HG02610 (cell line): ENCODE data around the gene ARVCF.

Experiments used
- ATAC-seq: cut with Tn5 transposase; IDR thresholded peaks from one replicate; pipeline ENCODE4 v1.9.1; 2021; ENCODE audit warnings: mild to moderate bottlenecking, moderate library complexity; ENCODE audit not compliant: unreplicated experiment

Gene ARVCF

DNA sequence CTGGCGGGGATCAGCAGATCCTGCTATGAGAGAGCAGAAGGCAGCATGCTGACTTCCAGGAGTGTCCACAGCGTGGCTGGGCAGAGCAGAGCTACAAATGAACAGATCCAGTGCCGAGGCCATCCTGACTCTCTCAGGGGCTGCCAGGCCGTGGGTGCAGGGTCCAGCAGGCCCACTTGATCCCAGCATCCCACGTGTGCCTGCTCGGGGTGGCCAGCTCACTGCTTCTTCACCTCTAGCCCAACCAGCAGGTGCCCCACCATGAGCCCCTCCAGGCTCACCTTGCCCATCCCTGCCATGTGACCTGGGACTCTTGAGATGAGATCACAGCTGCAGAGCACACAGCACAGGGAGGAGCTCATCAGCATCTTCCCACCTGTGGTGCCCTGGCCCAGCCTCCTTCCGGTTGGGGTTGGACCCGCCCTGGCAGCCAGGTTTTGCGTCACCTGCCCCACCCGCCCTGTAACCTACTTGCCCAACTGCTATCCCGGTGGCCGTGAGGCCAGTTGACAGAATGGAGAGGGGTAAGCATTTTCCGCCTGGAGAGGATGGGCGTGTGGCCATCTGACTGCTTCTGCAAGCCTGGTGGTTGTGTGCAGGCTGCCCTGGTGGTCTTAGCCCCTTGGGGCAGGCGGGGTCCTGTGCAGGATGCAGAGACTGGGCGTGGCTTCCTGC, 15.2 kb upstream of the ARVCF start:
- no peak for ATAC-seq

DNA sequence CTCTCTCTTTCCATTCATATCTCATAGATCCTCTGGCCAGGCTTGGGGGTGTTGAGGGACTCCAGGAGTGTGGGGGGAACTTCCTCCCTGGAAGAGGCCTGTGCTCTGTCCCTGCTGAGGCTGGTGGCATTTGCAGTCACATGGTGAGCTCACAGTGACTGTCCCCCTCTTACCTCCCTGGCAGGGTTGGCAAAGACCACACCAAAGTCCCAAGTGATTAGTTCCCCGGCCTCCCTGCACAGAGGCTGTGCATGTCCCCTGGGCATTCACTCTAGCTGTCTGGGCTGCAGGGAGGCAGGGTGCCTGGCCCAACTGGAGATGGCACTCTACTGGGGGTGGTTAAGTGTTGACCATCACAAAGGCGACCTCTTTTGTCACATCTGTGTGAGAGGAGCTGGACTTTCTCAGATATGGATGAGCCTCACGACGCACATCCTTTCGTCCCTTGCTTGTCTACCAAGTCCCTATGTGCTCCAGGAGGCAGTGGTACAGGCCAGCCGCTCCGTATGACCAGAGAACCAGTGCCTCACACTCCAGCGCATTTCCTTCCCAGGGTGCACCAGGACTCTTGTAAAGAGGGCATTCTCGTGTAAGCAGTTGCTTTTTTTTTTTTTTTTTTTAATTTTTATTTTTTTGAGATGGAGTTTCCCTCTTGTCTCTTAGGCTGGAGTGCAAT, 13.1 kb upstream of the ARVCF start:
- ATAC-seq = no peak

DNA sequence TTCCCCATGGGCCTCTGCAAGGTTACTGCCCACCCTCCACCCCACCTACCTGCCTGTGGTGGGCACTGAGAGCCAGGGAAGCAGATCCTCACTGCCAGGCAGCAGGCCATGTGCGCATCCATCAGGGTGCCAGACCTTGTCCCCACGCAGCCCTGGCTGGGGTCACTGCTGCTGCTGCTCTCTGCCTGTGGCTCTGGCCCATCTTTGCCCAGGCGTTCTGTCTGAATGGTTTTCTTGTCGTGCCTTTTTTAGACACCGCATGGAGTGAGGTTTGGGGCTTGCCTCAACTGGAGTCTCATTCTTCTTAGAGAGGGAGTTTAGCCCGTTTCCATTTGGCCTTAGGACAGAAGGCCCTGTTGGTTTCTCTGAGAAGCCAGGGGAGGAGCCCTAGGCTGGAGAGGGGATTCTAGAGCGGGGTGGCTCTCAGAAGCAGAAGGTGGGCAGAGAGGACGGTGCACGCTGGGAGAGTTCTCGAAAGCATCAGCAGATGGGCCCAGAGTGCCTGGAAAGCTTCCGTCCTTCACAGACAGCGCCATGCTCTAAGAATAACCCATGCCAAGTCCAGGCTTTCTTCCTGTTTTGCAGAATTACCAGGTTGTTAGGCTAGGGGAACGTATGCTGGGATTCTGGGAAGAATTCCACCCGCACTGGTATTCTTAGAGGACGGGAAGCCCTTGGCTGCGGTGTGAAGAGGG, 12.4 kb upstream of the ARVCF start:
- no peak for ATAC-seq

DNA sequence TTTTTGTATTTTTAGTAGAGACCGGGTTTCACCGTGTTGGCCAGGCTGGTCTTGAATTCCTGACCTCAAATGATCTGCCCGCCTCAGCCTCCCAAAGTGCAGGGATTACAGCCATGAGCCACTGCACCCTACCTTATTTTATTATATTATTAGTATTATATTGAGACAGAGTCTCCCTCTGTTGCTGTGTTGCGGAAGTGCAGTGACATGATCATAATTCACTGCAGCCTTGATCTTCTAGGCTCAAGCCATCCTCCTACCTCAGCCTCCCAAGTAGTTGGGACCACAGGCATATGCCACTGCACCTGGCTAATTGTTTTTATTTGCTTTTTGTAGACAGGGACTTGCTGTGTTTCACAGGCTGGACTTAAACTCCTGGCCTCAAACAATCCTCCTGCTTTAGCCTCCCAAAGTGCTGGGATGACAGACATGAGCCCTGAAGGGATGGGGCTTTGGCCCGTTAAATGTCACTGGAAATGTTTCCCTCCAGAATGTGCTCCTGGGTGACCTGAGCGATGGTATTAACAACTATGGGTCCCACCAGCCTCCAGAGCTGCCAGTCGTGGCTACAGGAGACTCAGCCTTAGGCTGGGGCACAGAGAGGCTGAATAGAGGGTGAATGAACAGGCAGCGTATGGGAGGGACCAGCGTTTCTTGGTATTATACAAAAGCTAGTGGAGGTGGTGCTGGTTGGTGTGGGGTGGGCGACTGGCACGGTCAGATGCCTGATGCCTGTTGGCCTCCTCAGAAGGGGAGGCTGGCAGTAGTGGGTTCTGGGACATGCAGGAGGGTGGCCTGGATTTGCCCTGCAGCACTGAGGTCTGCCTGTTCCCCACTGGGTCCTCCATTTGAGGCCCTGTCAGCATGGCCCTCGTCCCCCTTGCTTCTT, 11.6 kb upstream of the ARVCF start:
- no peak for ATAC-seq

DNA sequence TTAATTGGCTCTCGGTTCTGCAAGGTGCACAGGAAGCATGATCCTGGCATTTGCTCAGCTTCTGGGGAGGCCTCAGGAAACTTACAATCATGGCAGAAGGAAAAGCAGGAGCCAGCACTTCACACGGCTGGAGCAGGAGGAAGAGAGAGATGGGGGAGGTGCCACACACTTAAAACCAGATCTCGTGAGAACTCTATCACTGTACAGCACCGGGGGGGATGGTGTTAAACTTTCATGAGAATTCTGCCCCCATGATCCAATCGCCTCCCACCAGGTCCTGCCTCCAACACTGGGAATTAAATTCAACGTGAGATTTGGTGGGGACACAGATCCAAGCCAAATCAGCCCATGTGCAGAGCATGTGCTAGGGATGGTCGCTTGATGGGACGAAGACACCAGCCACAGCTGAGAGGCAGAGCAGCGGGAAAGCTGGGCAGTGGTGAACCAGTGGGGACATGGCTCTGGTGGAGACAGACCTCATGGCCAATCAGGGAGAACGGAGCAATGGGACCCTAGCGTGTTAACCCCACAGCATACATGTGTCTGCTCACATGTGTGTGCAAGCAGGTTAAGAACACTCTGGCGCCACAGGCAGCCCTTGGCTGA, 10.5 kb upstream of the ARVCF start:
- ATAC-seq = no peak

DNA sequence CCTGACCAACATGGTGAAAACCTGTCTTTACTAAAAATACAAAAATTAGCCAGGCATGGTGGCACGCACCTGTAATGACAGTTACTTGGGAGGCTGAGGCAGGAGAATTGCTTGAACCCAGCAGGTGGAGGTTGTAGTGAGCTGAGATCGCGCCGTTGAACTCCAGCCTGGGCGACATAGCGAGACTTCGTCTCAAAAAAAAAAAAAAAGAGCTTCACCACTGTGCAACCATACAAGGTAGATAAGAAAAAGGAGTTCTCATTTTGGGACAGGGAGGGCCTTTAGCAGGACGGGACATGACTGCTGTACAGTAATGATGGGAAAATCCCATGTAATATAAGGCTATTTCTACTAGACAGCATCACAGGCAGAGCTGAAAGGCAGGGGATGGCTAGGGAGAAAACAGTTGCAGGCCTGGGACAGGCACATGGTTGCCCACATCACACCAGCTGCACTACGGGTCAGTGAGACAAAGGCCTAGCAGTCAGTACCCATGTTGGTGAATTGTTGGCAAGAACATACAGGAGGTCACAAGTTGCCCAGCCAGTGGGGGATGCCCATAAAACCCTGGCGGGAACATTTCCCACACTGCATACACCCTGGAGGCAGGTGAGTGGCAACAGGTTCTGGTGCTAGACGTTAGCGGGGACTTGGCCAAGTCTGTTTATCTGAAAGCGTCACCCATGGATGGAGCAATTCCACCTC, 9.7 kb upstream of the ARVCF start:
- ATAC-seq = no peak

DNA sequence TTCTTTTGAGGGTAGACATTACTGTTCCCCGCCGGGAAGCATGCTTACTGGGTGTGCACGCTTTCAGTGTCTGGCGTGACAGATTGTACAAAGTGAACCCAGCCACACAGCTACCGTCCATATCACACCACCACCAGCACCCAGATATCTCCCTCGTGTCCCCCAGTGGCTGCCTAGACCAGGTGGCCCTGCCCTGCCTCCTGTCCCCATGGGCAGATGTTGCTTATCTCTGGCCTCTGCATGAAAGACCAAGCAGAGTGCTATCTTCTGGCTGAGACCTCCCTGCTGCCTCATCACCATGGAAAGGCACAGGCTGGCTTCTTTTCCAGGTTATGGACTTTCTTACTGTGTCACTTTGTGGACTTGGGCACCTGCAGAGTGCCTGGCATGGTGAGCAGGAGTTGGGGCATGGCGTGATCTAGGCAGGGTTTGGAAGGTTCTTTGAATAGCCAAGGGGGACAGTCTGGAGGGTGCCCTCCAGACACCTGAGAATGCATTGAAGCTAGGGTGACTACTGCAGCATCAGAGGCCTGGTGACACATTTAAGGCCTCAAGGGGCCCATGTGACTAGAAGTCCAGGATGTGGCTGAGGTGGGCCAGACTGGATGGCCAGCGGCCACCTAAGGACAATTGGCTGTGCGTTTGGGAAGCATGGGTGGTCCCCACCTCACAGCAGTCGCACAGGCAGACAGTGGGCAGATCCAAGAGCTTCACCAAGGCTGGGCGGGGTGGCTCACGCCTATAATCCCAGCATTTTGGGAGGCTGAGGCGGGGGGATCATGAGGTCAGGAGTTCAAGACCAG, 9.0 kb upstream of the ARVCF start:
- no peak for ATAC-seq

DNA sequence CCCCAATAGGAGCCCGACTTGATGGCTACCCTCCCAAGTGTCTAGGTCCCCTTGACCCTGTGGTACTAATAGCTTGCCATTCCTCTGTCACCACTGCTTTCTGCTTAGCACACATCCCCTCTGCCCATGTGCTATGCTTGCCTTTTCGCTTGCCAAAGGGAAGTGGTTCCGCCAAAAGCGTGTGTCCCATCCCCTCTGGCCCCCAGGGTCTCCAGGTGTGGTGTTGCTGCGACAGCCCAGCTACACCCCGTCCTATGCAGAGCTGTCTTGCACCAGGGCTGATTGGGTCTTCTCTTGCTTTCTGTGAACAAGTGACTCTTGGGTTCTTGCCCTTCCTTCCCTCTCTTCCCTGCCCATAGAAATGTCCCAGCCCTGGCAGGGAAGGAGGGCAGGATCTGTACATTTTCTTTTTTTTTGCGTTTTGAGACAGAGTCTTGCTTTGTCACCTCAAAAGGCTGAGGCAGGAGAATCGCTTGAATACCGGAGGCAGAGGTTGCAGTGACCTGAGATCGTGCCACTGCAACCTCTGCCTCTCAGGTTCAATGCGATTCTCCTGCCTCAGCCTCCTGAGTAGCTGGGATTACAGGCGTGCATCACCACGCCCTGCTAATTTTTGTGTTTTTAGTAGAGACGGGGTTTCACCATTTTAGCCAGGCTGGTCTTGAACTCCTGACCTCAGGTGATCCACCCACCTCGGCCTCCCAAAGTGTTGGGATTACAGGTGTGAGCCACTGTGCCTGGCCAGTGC, 8.2 kb upstream of the ARVCF start:
- no peak for ATAC-seq

DNA sequence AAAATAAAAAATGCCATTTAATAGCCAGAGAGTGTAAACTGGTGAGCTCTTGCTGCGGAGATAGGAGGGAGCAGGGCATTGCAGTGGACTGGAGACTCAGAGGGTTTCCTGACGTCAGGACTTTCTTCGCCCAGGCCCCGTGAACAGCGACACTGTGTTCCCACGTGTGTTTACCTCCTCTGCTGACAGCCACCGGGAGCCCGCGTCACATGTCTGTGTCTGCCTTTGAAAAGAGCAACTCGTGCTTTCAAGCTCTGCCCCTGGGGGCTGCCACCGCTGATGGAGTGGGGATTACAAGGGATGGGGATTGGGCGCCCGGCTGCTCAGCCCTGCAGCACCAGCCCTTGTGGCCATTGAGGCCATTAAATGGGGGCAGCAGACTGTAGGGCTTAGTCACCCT, 7.6 kb upstream of the ARVCF start:
- ATAC-seq = no peak

DNA sequence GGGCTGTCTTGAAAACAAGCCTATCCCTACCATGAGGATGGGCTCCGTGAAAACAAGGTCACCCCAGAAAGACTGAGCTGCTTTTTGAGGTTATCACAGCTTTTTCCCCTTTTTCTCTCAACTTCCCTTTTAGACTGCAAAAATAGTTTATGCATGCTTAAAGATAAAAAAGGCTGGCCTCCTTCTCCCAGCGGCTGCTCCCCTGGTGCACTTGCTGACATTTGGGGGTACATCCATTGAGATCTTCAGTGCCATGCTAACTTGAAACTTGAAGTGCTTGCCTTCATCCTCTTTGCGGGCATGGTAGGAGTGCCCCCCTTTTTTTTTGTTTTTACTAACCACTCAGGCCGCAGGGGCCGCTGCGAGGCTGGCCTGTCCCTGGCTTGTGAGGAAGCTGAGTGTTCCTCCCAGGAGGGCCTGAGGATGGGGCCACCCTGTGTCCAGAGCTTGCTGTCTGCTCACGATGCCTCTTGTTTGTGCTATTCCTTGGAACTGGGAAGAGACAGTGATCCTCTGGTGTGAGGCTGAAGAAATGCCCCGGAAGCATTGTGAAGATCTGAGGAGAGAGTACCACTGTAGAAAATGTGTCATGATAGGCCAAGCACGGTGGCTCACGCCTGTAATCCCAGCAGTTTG, 6.5 kb upstream of the ARVCF start:
- ATAC-seq = no peak

DNA sequence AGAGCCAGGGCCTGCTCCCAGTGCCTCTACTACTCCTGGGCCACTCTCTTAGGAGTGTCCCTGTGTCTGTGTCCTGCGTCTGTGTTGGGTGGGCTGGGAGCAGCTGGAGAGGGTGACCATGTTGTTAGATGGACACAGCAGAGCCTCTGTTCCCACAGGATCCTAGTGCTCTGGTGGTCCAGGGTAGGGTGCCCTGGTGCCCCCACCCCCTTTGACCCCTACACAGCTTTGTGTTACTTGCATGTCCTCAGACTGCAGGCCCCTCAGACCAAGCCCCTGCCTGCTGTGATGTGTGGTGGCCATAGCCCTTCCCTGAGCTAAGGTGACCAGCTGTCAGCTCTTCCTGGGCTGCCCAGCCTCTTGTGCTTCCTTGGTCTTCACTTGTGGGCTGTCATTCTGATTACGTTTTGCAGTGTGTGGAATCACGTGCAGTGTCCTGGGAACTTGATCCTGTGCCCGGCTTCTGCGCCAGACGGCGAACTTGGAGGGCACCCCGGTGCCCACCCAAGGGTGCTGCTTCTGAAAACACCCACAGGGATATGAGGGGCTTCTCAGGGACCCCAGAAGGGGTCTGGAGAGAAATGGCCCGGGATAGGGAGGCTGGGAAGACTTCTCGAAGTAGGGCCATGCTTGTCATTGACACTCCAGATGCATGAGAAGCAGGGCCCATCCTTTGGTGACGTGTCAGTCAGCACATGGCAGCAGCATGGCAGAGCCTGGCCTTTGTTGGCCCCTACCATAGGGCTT, 5.8 kb upstream of the ARVCF start:
- ATAC-seq = no peak

DNA sequence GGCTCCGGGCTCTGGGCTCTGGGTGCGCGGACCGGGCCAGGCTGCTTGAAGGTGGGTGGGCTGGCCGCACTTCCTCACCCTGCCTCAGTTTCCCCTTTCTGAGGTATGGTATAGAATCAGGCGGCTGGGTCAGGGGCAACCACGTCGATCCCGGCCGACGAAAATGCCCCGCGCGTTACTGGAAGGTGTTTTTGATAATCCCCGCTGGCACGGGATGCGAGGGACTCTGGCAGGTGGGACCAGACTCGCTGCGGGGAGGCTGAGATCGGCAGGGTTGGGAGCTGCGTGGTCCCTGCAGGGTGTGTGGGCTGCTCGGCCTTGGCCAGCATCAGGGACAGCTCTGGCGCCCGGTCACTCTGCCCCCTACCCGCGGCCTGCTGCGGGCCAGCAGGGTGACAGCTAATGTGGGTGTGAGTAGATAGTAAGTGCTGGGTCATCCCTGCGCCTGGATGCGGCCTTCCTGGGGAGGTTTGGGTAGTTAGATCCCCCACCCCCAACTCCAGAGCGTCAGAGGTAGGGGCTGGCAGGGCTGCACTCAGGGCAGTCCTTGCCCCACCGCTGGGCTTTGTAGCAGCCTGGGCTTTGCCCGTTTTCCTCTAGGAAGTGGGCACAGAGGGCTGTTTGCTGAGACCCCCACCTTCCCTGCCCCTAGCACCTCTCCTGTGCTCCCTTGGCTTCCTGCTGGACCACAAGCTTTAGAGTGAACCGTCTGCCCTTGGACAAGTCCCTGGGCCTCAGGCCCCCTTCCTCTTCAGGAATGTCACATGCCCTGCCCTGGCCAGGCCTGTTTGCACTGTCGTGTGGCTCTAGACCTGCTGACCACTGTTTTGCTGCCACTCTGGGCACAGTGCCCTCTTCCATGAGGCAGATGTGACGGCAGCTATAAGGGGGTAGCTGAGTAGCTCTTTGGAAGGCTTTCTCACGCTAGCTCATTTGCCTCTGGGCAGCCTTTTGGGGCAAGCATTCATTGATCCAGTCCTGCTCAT, 4.9 kb upstream of the ARVCF start:
- ATAC-seq = no peak

DNA sequence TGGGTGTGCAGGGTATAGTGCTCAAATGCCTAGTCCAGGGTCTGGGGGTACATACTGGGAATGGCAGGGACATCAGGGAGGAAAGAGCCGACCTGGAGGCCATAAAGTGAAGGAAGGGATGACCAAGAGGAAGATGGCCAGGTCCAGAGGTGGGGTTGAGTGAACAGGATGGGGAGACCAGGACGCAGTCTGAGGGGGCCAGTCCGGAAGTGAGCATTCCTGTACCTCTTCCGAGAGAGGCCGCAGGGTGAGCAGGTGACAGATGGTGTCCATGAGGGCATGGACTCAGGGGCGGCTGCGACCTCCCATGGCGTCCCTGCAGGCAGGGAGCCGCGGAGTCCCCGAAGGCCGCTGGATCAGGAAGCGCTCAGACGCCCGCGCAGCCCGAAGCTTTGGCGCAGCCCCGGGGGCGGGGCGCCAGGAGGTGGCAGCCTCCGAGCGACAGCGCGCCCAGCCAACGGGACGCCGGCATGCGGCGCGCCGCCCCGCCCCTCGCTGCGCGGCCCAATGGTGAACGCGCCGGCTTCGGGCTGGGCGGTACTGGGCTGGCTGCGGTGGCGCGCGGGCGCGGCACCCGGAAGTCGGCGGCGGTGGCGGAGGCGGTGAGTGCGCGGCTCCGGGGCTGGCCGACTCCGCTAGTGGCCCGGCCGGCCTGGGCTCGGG, 4.0 kb upstream of the ARVCF start, which contains the start of gene TANGO2:
Gene TANGO2 (plus strand): TSS at position 578 of the 663 bp plus-strand sequence. CDS start 15,689 bp downstream, outside the sequence.
- ATAC-seq = peak; percentile 80

DNA sequence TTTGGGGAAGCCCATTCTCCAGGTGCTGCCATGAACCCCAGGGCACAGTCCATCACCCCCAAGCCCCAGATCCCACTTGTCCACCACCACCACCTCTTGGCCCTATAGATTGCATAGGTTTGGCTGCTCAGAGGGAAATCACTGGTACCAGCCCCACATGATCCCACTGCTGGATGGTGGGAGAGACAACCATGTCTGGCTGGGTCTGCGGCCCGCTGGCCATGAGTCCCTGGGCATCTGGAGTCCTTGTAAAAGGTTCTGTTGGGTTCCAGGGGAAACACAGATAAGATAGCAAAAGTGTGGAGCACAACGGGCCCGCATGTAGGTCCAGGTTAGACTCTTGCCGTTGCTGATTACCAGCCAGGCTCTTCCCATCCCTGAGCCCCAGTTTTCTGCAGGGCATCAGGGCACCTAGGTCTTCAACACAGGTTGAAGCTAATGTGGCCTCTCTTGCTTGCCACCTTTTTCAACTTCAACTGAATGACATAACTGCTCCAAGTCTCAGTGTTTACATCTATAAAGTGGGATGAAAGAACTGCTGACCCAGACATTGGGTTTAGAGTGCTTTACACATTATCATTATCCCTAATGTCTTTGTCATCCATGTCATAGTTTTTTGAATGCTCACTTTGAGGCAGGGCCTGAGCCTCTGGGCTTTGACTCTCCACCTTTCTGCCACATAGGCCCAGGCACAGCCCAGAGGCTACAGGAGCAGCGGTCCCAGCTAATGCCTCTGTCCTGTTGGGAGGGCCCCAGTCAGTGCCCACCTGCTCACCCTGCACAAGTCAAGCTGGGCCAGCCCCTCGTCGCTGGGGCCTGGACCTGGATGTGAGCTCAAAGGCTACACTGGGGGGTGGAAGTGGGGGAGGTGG, 3.3 kb upstream of the ARVCF start:
- ATAC-seq = no peak

DNA sequence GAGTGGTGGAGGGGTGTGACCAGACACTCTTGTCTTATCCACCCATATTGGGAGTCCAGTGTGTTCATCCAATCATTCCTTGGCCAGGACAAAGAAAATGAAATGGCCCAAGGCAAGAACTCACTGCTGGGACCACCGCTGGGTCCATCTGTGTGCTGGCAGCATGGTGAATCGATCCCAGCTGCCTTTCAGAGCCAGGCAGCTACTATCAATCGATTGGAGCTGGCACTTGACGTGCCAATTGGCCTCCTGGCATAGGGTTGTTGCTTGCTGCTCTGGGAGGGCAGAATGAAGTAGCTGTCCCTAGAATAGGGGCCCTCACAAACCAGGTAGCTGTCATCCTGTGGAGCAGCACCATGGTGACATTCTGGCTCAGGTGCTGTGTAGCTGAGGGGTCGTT, 1.4 kb upstream of the ARVCF start:
- ATAC-seq = no peak
